Neural cell (in vitro differentiated cells): ENCODE data around the gene WDR83. TPM values are rescaled to one million over a fixed set of nuclear protein-coding genes. Genes with fewer than 3 reads are reported as not detected.
A peak's percentile ranks its signal among the peaks of the same experiment; 100 is the strongest.
"Not testable (repeated sequence)": the region's sequence is repeated elsewhere in the genome, so short reads cannot be mapped to it uniquely, and the experiment has no call there.

ENCODE experiments used
- H2AFZ ChIP-seq: fragments of 200-600, 300-800 bp; sonication (generic), shearing (Covaris generic); 2 replicates; pipeline ENCODE4 v1.6.0; 2014; ENCODE audit warnings: low read depth, mild to moderate bottlenecking, antibody characterized with exemption, low read length, moderate library complexity
- H3F3A ChIP-seq: fragments of 200-600 bp; shearing (Covaris generic); 2 replicates; pipeline ENCODE4 v1.6.1; 2016; ENCODE audit warnings: mild to moderate bottlenecking, moderate library complexity, mixed read lengths, antibody characterized with exemption, low read length; ENCODE audit not compliant: insufficient read depth, poor library complexity, severe bottlenecking
- H3K27ac ChIP-seq: fragments of 200-600, 300-800 bp; sonication (generic), shearing (Covaris generic); 2 replicates; pipeline ENCODE4 v1.5.1; 2014; ENCODE audit warnings: mild to moderate bottlenecking, low read length, moderate library complexity
- H3K27me3 ChIP-seq: fragments of 300-800, 200-600 bp; sonication (generic), shearing (Covaris generic); 2 replicates; pipeline ENCODE4 v1.6.0; 2014; ENCODE audit warnings: mild to moderate bottlenecking, low read depth, low read length, moderate library complexity; ENCODE audit not compliant: insufficient read depth
- H3K36me3 ChIP-seq: fragments of 300-800, 200-600 bp; sonication (generic), shearing (Covaris generic); 2 replicates; pipeline ENCODE4 v1.5.1; 2014; ENCODE audit warnings: mild to moderate bottlenecking, antibody characterized with exemption, low read length, moderate library complexity; ENCODE audit not compliant: insufficient read depth
- H3K4me2 ChIP-seq: fragments of 300-800, 200-600 bp; sonication (generic), shearing (Covaris generic); 2 replicates; pipeline ENCODE4 v1.6.0; 2014; ENCODE audit warnings: mild to moderate bottlenecking, low read length
- H3K4me3 ChIP-seq: fragments of 300-800, 200-600 bp; sonication (generic), shearing (Covaris generic); 2 replicates; pipeline ENCODE4 v1.5.1; 2014; ENCODE audit warnings: mild to moderate bottlenecking, low read length, moderate library complexity
- H3K79me2 ChIP-seq: fragments of 200-600 bp; shearing (Covaris generic); replicated peaks from 2 replicates; pipeline ENCODE4 v1.6.0; 2014; ENCODE audit warnings: mild to moderate bottlenecking, low read length, moderate library complexity; ENCODE audit not compliant: insufficient read depth
- H3K9ac ChIP-seq: fragments of 300-800, 200-600 bp; sonication (generic), shearing (Covaris generic); 2 replicates; pipeline ENCODE4 v1.6.1; 2016; ENCODE audit warnings: mild to moderate bottlenecking, low read length, mixed read lengths
- H3K9me2 ChIP-seq: fragments of 200-600 bp; shearing (Covaris generic); 2 replicates; pipeline ENCODE4 v1.6.1; 2016; ENCODE audit warnings: mild to moderate bottlenecking, low read length, mixed read lengths; ENCODE audit not compliant: insufficient read depth
- H3K9me3 ChIP-seq: fragments of 200-600, 300-800 bp; sonication (generic), shearing (Covaris generic); 2 replicates; pipeline ENCODE4 v1.6.1; 2016; ENCODE audit warnings: mild to moderate bottlenecking, mixed run types, low read length, moderate library complexity, mixed read lengths
- H4K20me1 ChIP-seq: fragments of 200-600 bp; shearing (Covaris generic); 2 replicates; pipeline ENCODE4 v1.6.1; 2016; ENCODE audit warnings: mild to moderate bottlenecking, mixed run types; ENCODE audit not compliant: insufficient read depth
- EP300 ChIP-seq: fragments of 450-650 bp; conservative IDR thresholded peaks from 2 replicates; pipeline ENCODE4 v1.6.1; 2014; ENCODE audit warnings: antibody characterized with exemption, mild to moderate bottlenecking, moderate library complexity; ENCODE audit not compliant: poor library complexity, severe bottlenecking
- EZH2 ChIP-seq: fragments of 200-600, 300-800 bp; shearing (Covaris generic), sonication (generic); IDR thresholded peaks from 2 replicates; pipeline ENCODE4 v1.6.1; 2014; ENCODE audit warnings: antibody characterized with exemption, low read length, borderline replicate concordance, mild to moderate bottlenecking; ENCODE audit not compliant: insufficient read depth, poor library complexity, severe bottlenecking
- MXI1 ChIP-seq: fragments of 450-650 bp; conservative IDR thresholded peaks from 2 replicates; pipeline ENCODE4 v1.6.1; 2014; ENCODE audit warnings: antibody characterized with exemption, mild to moderate bottlenecking; ENCODE audit not compliant: poor library complexity, severe bottlenecking
- POLR2AphosphoS5 ChIP-seq: IDR thresholded peaks from 2 replicates; pipeline ENCODE4 v1.6.1; 2012
- RAD21 ChIP-seq: fragments of 450-650 bp; conservative IDR thresholded peaks from 2 replicates; pipeline ENCODE4 v1.6.1; 2014; ENCODE audit warnings: antibody characterized with exemption, mild to moderate bottlenecking, moderate library complexity
- SMC3 ChIP-seq: fragments of 450-650 bp; conservative IDR thresholded peaks from 2 replicates; pipeline ENCODE4 v1.6.1; 2014; ENCODE audit warnings: antibody characterized with exemption, mild to moderate bottlenecking, moderate library complexity; ENCODE audit not compliant: poor library complexity
- TAF1 ChIP-seq: IDR thresholded peaks from 2 replicates; pipeline ENCODE4 v1.6.1; 2012; ENCODE audit warnings: low read depth
- polyA plus RNA-seq: library from polyadenylated mRNA; depleted of rRNA; stranded (reverse); fragments of >200 nt; gene quantifications from 2 replicates; pipeline ENCODE4 v1.2.3, GENCODE V29; 2014
- TF ChIP-seq, protein P1 (sequence below): fragments of 450-650 bp; IDR thresholded peaks from 2 replicates; pipeline ENCODE4 v1.5.1; 2014; ENCODE audit warnings: antibody characterized with exemption, mild to moderate bottlenecking, moderate library complexity; ENCODE audit not compliant: poor library complexity, severe bottlenecking
- TF ChIP-seq, protein P2 (sequence below): IDR thresholded peaks from 2 replicates; pipeline ENCODE4 v1.6.1; 2012; ENCODE audit warnings: borderline replicate concordance

Gene WDR83
- polyA plus RNA-seq, 1 donor from 2014 or later = 45.3 TPM

DNA sequence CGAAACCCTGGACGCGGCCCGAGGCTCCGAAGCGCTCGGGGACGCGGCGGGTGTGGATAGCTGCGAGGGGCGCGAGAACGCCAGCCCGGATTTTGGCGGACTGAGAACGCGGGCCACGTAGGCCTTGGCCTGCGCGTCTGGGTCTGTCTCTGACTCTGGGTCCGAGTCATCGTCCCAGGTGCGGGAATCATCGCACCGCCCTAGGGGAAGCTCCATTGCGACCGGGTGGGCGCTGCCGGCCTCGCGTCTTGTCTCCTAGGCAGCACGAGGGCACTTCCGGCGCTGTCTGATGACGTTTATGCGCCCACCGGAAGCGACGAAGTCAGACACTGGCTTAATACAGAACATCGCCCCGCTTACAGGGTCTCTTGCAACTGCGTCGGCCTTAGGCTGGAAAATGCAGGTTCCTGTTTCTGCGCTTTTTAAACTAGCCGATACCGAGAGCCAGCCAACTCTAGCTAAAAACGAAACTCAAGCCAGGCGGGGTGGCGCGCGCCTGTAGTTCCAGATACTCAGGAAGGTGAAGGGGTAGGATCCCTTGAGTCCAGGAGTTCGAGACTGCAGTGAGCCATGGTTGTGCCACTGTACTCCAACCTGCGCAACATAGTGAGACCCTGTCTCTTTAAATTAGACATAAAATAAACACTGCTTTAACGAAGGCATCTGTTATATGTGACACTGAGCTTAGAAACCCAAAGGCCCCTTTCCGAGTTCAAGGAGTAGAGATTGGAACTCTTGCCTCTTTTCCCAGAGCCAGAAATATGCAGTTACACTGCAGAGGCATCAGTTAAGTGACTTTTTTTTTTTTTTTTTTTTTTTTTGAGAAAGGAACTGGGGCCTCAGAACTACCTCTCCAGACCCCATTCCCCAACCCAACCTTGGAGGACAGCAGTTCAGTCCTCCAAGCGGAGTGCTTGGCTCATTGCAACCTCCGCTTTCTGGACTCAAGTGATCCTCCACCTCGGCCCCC is 30.0 kb downstream of the WDR83 start, which contains the start of gene FBXW9:
Gene FBXW9 (minus strand): TSS at position 266 of the 970 bp plus-strand sequence. CDS start 50 bp downstream, at position 216.
- Histone ChIP-seq H3K27me3 (no peaks in the 10 kb centered on the region), H3F3A (peaks cover 5% of the 10 kb centered on the region), H3K9ac (peak within 1 kb of the TSS; percentile 76), H4K20me1 (no peaks in the 10 kb centered on the region), H3K79me2 (no peaks in the 10 kb centered on the region), H2AFZ (peak within 1 kb of the TSS; percentile 66), H3K9me2 (no peaks in the 10 kb centered on the region), H3K36me3 (no peaks in the 10 kb centered on the region), H3K4me3 (peak within 1 kb of the TSS; percentile 99), H3K9me3 (no peaks in the 10 kb centered on the region), H3K4me2 (peak within 1 kb of the TSS; percentile 65), H3K27ac (peak within 1 kb of the TSS; percentile 88)
- TF ChIP-seq RAD21 (peak; percentile 27), EZH2 (no peak), TAF1 (no peak), POLR2AphosphoS5 (peak; percentile 93), MXI1 (peak; percentile 99), SMC3 (peak; percentile 45), EP300 (peak; percentile 57)
- TF ChIP-seq, protein P1, sequence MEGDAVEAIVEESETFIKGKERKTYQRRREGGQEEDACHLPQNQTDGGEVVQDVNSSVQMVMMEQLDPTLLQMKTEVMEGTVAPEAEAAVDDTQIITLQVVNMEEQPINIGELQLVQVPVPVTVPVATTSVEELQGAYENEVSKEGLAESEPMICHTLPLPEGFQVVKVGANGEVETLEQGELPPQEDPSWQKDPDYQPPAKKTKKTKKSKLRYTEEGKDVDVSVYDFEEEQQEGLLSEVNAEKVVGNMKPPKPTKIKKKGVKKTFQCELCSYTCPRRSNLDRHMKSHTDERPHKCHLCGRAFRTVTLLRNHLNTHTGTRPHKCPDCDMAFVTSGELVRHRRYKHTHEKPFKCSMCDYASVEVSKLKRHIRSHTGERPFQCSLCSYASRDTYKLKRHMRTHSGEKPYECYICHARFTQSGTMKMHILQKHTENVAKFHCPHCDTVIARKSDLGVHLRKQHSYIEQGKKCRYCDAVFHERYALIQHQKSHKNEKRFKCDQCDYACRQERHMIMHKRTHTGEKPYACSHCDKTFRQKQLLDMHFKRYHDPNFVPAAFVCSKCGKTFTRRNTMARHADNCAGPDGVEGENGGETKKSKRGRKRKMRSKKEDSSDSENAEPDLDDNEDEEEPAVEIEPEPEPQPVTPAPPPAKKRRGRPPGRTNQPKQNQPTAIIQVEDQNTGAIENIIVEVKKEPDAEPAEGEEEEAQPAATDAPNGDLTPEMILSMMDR = peak; percentile 26
- TF ChIP-seq, protein P2, sequence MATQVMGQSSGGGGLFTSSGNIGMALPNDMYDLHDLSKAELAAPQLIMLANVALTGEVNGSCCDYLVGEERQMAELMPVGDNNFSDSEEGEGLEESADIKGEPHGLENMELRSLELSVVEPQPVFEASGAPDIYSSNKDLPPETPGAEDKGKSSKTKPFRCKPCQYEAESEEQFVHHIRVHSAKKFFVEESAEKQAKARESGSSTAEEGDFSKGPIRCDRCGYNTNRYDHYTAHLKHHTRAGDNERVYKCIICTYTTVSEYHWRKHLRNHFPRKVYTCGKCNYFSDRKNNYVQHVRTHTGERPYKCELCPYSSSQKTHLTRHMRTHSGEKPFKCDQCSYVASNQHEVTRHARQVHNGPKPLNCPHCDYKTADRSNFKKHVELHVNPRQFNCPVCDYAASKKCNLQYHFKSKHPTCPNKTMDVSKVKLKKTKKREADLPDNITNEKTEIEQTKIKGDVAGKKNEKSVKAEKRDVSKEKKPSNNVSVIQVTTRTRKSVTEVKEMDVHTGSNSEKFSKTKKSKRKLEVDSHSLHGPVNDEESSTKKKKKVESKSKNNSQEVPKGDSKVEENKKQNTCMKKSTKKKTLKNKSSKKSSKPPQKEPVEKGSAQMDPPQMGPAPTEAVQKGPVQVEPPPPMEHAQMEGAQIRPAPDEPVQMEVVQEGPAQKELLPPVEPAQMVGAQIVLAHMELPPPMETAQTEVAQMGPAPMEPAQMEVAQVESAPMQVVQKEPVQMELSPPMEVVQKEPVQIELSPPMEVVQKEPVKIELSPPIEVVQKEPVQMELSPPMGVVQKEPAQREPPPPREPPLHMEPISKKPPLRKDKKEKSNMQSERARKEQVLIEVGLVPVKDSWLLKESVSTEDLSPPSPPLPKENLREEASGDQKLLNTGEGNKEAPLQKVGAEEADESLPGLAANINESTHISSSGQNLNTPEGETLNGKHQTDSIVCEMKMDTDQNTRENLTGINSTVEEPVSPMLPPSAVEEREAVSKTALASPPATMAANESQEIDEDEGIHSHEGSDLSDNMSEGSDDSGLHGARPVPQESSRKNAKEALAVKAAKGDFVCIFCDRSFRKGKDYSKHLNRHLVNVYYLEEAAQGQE = no peak

DNA sequence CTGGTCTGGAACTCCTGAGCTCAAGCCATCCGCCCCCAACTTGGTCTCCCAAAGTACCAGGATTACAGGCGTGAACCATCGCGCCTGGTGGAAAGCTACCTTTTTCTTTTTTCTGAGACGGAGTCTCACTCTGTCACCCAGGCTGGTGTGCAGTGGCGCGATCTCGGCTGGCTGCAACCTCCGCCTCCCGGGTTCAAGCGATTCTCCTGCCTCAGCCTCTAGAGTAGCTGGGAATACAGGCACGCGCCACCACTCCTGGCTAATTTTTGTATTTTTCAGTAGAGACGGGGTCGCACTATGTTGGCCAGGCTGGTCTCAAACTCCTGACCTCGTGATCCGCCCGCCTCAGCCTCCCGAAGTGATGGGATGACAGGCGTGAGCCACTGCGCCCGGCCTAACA is 30.8 kb downstream of the WDR83 start:
- not testable (repeated sequence) for H3K4me3 ChIP-seq, H3K27me3 ChIP-seq, H3K36me3 ChIP-seq, H3K4me2 ChIP-seq, H3K9me3 ChIP-seq, H3K79me2 ChIP-seq, H3K27ac ChIP-seq, H4K20me1 ChIP-seq, H3F3A ChIP-seq, H3K9me2 ChIP-seq, H2AFZ ChIP-seq
- peak overlapping the region; percentile 76 for H3K9ac ChIP-seq
